ENCODE results near the gene GPATCH2L.

The GPATCH2L gene

GRCh38 chr14:76152333-76152681 is 585 bp downstream of the GPATCH2L start:
- in situ Hi-C loops (cut with HindIII; ENCODE audit: low sequenced_read_pairs) = no loop called here
- peak; percentile 52 for DNase-seq (ENCODE audit: low read depth)
- TF ChIP-seq CTCF (IDR thresholded peaks at IDR 0.05; ENCODE audit: low read depth, low read length, missing control alignments) = no peak
- peak overlapping the region; percentile 91 for H3K4me3 ChIP-seq (ENCODE audit: low read depth, low read length)

- TF ChIP-seq CTCF (IDR thresholded peaks at IDR 0.05; ENCODE audit: low read depth, low read length, missing control alignments) = no peak
- DNase-seq (ENCODE audit: low read depth) = no peak
- in situ Hi-C loops (cut with HindIII; ENCODE audit: low sequenced_read_pairs) = no loop called here
- no peak overlapping the region for H3K4me3 ChIP-seq (ENCODE audit: low read depth, low read length)
Measured at GRCh38 chr14:76153919-76154318, 2.2 kb downstream of the GPATCH2L start.

DNA sequence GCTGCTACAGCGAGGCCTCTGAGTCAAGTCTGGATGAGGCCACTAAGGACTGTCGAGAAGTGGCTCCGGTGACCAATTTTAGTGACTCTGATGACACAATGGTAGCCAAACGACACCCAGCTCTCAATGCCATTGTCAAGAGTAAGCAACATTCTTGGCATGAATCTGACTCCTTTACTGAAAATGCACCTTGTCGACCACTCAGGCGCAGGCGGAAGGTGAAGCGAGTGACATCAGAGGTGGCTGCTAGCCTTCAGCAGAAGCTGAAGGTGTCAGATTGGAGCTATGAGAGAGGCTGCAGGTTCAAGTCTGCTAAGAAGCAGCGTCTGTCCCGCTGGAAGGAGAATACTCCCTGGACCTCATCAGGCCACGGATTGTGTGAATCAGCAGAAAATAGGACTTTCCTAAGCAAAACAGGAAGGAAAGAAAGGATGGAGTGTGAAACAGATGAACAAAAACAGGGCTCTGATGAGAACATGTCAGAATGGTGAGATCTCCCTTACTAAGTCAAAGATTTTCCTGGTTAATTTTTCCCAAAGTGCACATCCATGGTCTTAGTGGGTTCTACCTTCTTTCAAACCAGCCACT is 2.9 kb downstream of the GPATCH2L start:
- DNase-seq (ENCODE audit: low read depth) = no peak
- H3K4me3 ChIP-seq (ENCODE audit: low read depth, low read length) = no peak overlapping the region
- in situ Hi-C loops (cut with HindIII; ENCODE audit: low sequenced_read_pairs) = no loop called here
- TF ChIP-seq CTCF (IDR thresholded peaks at IDR 0.05; ENCODE audit: low read depth, low read length, missing control alignments) = no peak

DNA sequence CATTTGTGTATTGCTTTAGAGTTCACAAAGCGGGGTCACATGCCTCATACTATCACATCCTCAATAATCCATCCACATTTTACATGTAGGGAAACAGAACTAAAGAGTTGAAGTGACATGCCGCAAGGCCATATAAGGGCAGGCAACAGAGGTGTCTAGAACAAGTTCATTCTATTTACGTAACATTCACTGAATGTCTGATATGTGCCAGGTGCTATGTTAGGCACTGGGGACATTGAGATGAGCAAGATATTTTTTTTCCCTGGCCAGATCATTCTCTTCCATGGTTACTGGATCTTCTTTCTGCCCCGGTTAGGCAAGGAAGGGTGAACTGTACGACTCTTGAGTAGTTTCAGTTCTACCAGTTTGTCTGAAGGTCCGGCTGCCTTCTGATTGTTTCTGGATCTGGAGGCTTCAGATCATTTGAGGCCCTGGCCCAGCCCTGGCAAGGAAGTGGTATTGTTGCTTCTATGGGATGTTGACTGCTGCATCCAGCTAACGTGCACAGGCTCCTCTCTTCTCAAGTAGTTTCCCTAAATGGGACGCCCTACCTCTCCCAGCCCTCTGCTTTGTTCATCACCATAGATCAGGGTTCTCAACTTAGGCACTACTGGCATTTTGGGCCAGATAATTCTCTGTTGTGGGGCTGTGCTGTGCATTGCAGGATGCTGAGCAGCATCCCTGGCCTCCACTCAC is 12.1 kb downstream of the GPATCH2L start:
- TF ChIP-seq CTCF (IDR thresholded peaks at IDR 0.05; ENCODE audit: low read depth, low read length, missing control alignments) = no peak
- in situ Hi-C loops (cut with HindIII; ENCODE audit: low sequenced_read_pairs) = no loop called here
- no peak for DNase-seq (ENCODE audit: low read depth)
- H3K4me3 ChIP-seq (ENCODE audit: low read depth, low read length) = no peak overlapping the region

DNA sequence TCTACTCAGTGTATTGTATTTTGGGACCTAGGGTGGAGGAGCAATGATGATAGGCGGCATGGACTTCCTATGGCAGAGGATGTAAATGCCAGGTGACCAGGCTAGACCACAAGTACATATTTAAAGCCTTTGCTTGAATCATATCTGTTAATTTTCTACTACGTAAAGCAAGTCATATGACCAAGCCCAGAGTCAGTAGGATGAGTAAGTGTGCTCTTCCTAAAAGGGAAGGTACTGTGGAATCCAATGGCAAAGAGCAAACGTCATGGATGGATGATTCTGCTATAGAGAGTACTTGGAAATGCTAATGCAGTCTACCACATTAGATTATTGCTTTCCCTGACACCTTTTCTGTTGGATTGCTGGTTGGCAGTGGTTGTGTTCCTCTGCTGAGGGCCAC is 16.8 kb downstream of the GPATCH2L start:
- no peak overlapping the region for H3K4me3 ChIP-seq (ENCODE audit: low read depth, low read length)
- no peak for DNase-seq (ENCODE audit: low read depth)
- TF ChIP-seq CTCF (IDR thresholded peaks at IDR 0.05; ENCODE audit: low read depth, low read length, missing control alignments) = no peak
- in situ Hi-C loops (cut with HindIII; ENCODE audit: low sequenced_read_pairs) = no loop called here

DNA sequence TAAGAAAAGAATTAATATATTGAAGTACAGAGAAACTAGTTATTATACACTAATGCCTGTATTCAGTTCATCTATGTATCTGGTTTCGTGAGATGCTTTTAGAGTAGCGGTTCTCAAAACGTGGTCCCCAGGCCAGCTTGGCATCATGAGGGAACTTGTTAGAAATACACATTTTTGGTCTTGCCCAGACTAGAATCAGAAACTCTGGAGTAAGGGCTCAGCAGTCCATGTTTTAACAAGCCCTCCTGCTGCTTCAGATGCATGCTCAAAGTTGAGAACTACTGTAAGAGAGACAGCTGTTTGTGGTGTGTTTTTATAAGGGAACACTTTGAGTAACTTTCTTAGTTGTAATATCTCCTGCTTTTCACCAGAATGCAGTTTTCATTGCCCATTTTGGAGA is 18.1 kb downstream of the GPATCH2L start:
- in situ Hi-C loops (cut with HindIII; ENCODE audit: low sequenced_read_pairs) = no loop called here

More for the DNA sequence above, 18.1 kb downstream of the GPATCH2L start:
- H3K4me3 ChIP-seq (ENCODE audit: low read depth, low read length) = no peak overlapping the region
- no peak for DNase-seq (ENCODE audit: low read depth)
- no peak for TF ChIP-seq CTCF (IDR thresholded peaks at IDR 0.05; ENCODE audit: low read depth, low read length, missing control alignments)

All from astrocyte of the cerebellum (primary cell).